ENCODE measurements around the gene LAMP2.

LAMP2 gene

DNA sequence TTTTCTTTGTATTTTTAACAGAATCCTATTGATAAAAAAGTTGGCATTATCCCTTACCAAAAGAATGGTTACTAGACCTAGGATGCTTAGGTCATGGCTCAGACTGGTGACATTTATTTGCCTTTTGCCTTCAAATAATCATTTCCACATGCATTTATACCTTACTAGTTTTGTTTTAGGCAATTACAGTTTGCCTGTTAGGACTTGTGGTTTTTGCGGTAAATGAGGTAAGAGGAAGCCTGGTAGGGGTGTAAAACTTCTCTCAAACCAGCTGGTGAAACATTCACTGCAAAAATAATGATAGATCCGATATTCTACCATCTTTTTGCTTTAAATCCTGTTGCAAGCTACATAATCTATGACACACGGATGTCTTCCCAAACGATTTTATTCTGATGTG, 12.1 kb downstream of the LAMP2 start:
- peak; percentile 34 for DNase-seq (ENCODE audit: low spot score)

DNA sequence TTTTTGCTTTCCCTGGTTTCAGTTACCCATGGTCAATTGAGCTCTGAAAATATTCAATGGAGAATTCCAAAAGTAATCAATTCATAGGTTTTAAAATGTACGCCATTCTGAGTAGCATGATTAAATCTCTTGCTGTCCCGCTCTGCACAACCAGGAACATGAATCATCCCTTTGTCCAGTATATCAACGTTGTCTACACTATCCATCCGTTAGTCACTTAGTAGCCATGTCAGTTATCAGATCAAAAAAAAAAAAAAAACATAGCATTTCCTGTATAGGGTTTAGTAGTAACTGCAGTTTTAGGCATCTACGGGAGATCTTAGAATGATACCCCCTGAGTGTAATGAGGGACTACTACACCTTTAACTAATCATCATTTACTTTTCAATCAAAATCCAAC, 15.1 kb downstream of the LAMP2 start:
- DNase-seq (ENCODE audit: low spot score) = no peak

DNA sequence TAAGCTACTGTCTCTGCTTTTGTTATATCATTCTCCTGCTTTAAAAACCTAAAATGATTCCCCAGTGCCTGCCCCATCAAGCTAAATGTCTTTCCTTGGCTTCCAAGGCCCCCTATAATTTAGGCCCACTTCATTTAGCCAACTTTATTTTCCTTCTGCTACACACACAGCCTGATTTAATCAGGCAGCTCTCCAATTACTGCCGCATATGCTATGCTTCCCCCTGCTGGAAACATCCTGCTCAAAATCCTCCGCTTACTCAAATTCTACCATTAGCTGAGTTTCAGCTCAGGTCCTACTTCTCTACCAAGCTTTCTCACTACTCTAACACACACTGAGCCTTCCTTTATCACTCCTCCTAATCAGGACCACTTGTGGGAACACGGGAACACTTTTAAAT, 17.0 kb downstream of the LAMP2 start:
- no peak for DNase-seq (ENCODE audit: low spot score)

DNA sequence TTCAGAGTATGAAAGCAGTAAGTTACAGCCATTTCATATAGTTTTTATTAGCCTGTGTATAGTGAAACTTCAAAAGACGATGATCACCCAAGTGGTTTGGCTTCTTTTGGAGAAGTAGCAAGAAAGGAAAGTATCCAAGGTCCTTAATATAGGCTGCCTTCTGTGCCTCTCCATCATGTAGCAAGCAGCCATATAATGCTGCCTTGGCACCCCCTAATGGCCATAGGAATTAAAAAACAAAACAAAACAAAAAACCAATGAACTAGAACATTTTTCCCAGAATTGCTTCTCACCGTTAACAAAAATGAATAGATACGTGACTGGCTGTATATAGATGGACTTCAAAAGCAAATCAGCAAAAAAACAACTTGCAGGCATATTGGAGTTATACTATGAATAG, 18.9 kb downstream of the LAMP2 start:
- DNase-seq (ENCODE audit: low spot score) = peak; percentile 3

DNA sequence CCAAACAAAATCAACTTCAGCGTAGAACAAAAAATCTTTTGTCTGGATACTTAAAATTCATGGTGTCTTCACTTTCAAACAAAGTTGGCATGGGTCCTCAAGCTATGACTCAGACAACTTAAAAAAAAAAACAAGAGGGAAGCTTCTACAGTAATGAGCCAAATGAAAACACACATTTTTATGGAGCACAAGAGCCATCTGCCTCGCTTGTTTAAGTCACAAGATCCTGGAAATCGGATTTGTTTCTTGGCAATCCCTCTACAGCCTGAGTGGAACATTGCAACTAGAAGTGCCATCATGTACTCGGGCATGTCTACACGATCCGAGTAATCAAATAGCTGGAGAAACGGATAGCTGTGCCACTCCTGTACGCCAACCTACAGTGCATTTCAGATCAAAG, 22.6 kb downstream of the LAMP2 start:
- no peak for DNase-seq (ENCODE audit: low spot score)

DNA sequence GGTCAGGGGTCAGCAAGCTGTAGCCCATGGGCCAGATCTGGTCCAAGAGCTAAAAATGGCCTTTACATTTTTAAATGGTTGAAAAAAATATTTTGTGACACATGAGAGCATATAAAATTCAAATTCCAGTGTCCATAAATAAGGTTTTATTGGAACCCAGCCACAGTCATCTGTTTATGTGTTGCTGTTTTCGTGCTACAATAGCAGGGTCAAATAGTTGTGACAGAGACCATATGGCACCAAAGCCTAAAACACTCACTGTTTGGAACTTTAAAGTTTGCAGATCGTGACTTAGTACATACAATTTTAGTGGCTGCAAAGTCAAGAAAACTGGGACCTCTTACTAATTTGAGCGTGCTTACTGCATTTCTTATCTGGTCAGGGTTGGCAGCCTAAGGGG, 29.2 kb downstream of the LAMP2 start:
- DNase-seq (ENCODE audit: low spot score) = no peak

DNA sequence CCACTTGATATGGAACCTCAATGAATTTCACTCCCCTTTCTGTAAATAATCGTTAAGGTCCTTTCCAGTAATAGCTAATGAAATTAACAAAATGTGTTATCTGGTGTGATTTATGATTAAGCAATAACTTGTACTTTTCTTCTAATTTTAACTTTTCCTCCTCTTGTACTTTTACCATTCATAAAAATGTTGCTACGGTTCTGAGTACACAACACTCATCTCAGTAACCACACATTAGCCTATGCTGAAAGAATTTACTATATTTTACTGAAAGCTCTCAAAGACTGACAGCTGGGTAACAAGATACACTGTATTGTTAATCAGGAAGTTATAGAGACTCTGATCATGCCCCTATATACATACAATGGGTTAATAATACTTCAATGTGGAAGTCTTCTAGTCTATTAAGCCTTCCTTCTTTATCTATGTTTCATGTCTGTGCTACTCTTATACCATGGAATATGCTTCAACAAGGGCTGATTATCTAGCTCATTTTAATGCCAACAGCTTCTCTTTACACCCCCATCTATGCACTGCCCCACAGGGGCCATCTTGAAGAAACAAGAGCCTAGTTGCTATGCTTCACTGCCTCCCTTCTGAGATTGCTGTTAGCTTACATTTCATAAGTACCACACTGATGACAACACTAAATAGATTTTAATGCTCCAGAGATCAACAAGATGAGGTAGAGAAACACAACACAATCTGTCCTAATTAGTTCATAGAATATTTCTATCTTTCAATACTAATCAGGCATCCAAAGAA, 39.1 kb downstream of the LAMP2 start:
- DNase-seq (ENCODE audit: low spot score) = no peak

DNA sequence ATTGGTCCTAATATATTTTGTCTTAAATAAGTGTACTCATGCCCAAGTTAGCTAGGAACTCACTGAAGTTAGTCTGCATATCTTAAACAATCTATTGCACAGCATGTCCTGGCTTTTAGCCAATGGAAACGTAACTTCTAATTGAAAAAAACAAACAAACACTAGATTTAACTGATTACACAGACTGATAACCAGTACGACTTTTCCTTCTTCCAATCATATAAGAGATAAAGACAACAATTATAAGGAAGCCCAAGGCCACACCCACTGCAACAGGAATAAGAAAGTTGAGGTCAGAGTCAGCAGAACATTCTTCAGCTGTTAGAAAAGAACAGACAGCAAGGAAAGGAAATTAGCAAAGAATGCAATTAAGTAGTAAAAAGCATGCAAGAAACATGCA, 40.8 kb downstream of the LAMP2 start:
- DNase-seq (ENCODE audit: low spot score) = no peak

DNA sequence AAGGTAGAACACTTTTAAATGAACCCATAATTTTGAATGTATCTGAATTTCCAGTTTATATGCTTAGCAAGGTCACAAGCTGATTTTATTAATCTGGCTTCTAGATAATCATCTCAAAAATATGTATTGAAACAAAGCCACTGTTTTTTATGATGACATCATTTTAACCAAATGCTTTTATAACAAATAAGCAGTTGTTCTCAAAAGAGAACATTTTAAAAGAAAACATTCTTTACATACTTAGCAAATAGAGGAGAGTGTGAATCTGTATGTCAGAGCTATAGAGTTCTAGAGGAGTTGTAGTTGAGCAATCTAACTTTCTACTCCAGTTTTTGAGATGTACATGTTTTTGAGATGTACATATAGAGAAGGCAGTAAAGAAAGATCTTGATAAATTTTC, 42.5 kb downstream of the LAMP2 start:
- DNase-seq (ENCODE audit: low spot score) = no peak

DNA sequence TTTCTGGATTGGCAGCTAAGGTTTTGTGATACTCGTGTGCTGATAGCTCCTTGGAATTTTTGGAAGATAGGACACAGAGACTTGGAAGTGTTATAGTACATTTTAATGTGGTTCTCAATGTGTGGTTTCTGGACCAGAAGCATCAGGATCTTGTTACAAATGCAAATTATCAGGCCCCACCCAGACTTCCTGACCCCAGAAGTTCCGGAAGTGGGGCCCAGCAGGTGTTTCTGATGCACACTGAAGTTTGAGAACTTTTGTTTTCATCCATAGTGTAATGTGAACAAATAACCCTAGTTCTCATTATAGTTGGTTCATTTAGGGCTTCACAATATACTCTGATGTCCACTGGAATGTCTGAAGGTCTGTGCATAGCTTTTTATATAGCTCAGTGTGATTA, 49.6 kb downstream of the LAMP2 start:
- DNase-seq (ENCODE audit: low spot score) = peak; percentile 15

DNA sequence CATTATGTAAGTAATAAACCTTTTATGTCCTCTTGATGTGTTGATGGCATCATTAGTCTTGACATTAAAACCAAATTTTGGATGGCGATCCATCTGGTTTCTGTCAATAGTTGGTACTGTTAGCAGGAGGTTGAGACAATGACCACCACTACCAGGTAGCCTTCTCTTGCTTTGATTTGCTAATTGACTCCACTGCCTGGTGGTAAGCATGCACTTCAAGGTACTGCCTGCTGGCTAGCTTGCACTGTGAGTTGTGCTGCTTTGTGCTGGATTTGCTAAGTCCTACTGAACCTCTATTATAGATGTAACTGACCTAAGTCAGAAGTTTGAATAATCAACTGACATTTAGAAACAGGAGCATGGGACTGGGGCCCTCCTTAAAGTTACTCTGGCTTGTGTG, 60.9 kb downstream of the LAMP2 start:
- DNase-seq (ENCODE audit: low spot score) = no peak

DNA sequence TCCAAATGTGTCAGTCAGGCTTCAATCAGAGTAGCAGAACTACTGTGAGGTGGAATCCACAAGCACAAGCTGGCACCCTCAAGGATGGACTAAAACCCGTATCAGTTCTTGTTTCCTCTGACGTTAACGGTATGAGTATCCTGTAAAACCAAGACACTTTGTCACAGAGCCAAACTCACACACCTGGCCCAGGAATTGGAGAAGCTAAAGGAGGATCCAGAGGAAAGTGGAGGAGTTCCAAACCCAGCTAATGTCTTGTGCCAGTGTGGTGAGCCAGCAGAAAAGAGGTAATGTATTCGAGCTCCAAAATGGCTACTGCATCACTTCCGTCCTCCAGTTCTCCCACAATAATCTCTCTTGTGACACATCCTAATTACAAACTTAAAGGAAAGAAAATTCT, 62.5 kb downstream of the LAMP2 start:
- DNase-seq (ENCODE audit: low spot score) = no peak

DNA sequence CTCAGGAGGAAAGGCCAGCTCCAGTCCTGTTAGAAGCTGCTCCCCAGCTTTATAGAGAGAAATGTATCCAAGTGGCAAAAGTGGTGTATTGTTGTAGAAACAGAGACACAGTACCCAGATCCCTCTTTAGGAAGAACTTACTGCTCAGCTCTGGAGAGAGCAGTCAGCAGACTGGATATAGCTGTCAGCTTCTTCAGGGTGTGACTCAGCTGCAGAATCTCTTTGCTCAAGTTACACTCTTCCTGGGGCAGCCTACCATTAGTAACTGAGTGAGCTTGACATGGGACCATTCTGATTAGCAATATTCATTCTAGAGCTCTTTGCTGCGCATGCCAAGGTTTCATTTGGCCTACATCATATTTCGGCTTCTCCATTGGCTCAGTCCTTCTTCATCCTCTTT, 66.7 kb downstream of the LAMP2 start:
- no peak for DNase-seq (ENCODE audit: low spot score)

DNA sequence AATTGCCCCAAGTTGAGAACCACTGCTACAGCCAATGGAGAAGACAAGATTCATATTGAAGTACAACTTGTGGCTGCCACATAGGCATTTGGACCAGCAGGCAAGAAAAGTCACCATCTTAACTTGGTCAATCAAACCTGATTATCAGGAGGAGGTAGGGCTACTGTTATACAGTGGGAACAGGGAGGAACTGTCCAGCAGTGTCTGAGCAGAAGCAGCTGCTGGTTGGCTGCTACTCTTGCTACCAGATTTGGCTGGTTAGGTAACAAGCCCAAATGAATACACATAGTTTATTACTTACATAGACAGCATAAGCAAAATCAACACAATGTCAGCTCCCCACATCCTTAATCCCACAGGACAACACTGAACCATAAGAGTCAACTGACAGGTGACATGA, 67.8 kb downstream of the LAMP2 start:
- no peak for DNase-seq (ENCODE audit: low spot score)

DNA sequence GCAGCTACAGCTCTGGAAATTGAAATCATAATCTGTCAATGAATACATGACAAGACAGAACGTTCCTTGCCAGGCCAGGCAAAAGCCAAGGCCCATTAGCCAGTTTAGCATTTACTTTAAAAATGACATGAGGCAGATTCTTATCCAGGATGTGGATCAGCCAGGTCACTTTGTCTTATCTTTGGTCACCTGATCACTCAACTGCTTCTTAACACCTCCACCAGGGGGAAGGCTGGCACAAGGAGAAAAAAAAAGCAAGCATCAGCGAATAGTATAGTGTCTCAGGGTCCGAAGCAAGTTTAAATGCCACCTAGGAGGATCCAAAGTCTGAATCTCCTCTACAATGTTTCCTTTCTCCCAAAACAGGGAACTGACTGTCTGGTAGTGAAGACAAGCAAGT, 88.4 kb downstream of the LAMP2 start:
- DNase-seq (ENCODE audit: low spot score) = peak; percentile 38

DNA sequence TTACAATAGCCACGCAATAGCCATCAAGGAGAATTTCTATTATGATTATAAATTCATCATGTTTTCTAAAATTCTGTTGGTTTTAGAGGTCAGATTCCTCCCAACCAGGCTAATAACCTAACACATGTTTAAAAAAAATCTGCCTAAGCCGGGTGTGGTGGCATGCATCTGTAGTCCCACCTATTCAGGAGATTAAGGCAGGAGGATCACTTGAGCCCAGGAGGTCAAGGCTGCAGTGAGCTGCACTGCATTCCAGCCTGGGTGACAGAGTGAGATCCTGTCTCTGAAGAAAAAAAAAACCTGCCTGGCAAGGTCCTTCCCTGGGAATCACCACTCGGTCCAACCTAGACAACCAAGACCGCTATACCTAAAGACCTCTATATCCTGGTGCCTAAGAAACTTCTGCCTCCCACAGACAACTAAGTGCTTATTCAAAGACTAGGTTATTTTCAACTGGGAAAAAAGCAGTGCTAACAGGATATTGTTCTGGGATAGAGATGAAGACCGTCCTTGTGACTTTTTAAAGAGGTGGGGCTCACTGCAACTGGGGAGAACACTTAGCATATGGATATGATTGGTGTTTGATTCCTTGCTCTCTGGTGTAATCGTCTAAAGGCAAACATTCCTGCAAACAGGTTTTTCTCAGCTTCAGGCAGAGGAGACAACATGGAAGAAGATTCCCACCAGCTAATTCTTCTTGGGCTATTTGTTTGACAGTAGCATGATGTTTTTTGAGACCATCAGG, 89.0 kb downstream of the LAMP2 start:
- DNase-seq (ENCODE audit: low spot score) = no peak

DNA sequence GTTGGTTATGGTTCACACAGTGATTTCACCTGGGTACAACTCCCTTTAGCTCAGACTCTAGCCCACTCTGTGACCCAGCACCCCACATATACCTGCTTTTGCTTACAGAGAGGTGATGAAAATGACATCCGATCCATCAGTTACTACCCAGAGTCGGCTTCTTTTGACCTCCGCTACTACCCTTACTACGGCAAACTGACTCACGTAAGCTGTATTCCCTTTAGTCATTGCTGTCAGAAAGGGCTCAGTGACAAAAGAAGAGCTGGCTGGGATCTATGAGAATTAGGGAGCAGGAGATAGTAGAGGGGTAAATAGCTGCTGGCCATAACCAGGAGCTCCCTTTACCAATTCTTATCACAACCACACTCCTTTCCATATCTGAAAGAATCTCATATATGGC, 90.5 kb downstream of the LAMP2 start:
- no peak for DNase-seq (ENCODE audit: low spot score)

Measured in CD4-positive, alpha-beta T cell treated with Interleukin-2 at 100 ng/mL for 4 hours (primary cell).